MM.1S (cell line): ENCODE measurements around the gene CNTN1.

Experiments used
- EZH2phosphoT487 ChIP-seq: fragments of 300-600 bp; sonication (generic); IDR thresholded peaks from 2 replicates; pipeline ENCODE4 v1.6.1; 2018; ENCODE audit warnings: antibody characterized with exemption, low read length
- TF ChIP-seq, protein P1 (sequence below): fragments of 300-600 bp; sonication (generic); IDR thresholded peaks from 2 replicates; pipeline ENCODE4 v1.5.1; 2016; ENCODE audit warnings: antibody characterized with exemption, low read length, mixed read lengths

DNA sequence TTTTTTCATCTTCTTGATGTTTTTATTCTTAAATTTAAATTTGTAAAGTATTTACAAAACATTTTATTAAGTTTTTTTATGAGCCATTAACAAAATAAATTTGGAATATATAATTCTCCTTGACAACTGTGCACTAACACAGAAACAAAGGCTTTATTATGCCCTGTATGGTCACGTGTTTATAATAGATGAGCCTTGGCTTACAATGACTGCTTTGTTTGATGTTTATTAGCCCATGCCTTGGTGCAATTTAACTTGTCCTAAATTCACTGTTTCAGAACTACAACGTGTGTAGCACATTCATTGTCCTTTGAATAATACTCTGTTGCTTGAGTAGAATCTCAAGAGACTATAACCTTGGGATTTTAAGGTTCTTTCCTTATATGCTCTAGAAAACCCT lies 59.8 kb downstream of the CNTN1 start:
- no peak for TF ChIP-seq EZH2phosphoT487
- TF ChIP-seq, protein P1, sequence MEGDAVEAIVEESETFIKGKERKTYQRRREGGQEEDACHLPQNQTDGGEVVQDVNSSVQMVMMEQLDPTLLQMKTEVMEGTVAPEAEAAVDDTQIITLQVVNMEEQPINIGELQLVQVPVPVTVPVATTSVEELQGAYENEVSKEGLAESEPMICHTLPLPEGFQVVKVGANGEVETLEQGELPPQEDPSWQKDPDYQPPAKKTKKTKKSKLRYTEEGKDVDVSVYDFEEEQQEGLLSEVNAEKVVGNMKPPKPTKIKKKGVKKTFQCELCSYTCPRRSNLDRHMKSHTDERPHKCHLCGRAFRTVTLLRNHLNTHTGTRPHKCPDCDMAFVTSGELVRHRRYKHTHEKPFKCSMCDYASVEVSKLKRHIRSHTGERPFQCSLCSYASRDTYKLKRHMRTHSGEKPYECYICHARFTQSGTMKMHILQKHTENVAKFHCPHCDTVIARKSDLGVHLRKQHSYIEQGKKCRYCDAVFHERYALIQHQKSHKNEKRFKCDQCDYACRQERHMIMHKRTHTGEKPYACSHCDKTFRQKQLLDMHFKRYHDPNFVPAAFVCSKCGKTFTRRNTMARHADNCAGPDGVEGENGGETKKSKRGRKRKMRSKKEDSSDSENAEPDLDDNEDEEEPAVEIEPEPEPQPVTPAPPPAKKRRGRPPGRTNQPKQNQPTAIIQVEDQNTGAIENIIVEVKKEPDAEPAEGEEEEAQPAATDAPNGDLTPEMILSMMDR = no peak
